ENCODE data around the gene EHBP1L1.

GRCh38 chr11:65618763-65619162 lies 42.9 kb downstream of the EHBP1L1 start:
- TF ChIP-seq, protein P1, sequence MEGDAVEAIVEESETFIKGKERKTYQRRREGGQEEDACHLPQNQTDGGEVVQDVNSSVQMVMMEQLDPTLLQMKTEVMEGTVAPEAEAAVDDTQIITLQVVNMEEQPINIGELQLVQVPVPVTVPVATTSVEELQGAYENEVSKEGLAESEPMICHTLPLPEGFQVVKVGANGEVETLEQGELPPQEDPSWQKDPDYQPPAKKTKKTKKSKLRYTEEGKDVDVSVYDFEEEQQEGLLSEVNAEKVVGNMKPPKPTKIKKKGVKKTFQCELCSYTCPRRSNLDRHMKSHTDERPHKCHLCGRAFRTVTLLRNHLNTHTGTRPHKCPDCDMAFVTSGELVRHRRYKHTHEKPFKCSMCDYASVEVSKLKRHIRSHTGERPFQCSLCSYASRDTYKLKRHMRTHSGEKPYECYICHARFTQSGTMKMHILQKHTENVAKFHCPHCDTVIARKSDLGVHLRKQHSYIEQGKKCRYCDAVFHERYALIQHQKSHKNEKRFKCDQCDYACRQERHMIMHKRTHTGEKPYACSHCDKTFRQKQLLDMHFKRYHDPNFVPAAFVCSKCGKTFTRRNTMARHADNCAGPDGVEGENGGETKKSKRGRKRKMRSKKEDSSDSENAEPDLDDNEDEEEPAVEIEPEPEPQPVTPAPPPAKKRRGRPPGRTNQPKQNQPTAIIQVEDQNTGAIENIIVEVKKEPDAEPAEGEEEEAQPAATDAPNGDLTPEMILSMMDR (optimal IDR thresholded peaks at IDR 0.05 in 1 of 3, IDR thresholded peaks at IDR 0.05 in 1 of 3, conservative IDR thresholded peaks at IDR 0.05 in 1 of 3; ENCODE audit: extremely low read depth in 1 of 3, insufficient read depth in 2 of 3, low read length in 3 of 3) = no peak
- no peak for TF ChIP-seq EZH2 (IDR thresholded peaks at IDR 0.05; ENCODE audit: low read length)
